OCI-LY1 (cell line): Measurements from ENCODE around the gene PSMA6.

Experiments used
- EZH2 ChIP-seq: fragments of 200-600 bp; sonication (generic), shearing (Covaris generic); IDR thresholded peaks from 2 replicates; pipeline ENCODE4 v1.8.0; 2017; ENCODE audit warnings: borderline replicate concordance, mixed run types, mild to moderate bottlenecking, antibody characterized with exemption, low read length, moderate library complexity, mixed read lengths
- TF ChIP-seq, protein P1 (sequence below): fragments of 200-600 bp; sonication (generic), shearing (Covaris generic); IDR thresholded peaks from 2 replicates; pipeline ENCODE4 v1.5.1; 2017; ENCODE audit warnings: mild to moderate bottlenecking, antibody characterized with exemption, low read length, moderate library complexity, mixed read lengths

DNA sequence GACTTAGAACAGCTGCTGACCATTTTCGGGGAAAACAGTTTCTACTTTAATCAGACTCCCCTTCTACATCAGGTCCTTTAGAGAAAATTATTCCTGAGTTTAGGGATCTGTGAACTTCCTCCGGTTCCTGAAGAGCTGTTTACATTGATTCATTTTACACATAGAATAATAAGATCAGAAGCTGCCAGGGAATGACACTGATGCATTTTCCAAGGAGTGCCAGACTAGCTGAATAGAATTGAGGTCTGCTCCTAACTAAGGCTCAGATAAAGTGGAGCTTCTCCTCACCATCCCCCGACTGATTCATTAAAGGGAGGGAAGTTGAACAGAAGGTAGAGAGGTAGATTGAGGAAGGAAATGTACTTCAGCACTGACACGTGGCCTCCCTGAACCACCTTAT is 41.9 kb upstream of the PSMA6 start:
- TF ChIP-seq, protein P1, sequence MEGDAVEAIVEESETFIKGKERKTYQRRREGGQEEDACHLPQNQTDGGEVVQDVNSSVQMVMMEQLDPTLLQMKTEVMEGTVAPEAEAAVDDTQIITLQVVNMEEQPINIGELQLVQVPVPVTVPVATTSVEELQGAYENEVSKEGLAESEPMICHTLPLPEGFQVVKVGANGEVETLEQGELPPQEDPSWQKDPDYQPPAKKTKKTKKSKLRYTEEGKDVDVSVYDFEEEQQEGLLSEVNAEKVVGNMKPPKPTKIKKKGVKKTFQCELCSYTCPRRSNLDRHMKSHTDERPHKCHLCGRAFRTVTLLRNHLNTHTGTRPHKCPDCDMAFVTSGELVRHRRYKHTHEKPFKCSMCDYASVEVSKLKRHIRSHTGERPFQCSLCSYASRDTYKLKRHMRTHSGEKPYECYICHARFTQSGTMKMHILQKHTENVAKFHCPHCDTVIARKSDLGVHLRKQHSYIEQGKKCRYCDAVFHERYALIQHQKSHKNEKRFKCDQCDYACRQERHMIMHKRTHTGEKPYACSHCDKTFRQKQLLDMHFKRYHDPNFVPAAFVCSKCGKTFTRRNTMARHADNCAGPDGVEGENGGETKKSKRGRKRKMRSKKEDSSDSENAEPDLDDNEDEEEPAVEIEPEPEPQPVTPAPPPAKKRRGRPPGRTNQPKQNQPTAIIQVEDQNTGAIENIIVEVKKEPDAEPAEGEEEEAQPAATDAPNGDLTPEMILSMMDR = no peak
- no peak for TF ChIP-seq EZH2
